Activated CD4-positive, alpha-beta memory T cell treated with anti-CD3 and anti-CD28 coated beads, Interleukin-2, amount 10 ng/mL, durations not matched to agents 7 days and 5 days (primary cell): ENCODE data around the gene IGLL1. TPM values are rescaled to one million over a fixed set of nuclear protein-coding genes. Genes with fewer than 3 reads are reported as not detected.

ENCODE experiments used
- CTCF ChIA-PET: fragments of 350-600 bp; sonication (Branson Sonifier 250); formaldehyde crosslinking; loops from one replicate; lab custom pipeline; 2021; ENCODE audit warnings: antibody characterized with exemption, inconsistent platforms; lab: Charles Lee
- POLR2A ChIA-PET: fragments of 350-600 bp; sonication (Branson Sonifier 250); formaldehyde crosslinking; loops from one replicate; lab custom pipeline; 2021; ENCODE audit warnings: antibody characterized with exemption; lab: Charles Lee
- DNase-seq: peaks from one replicate; pipeline ENCODE4 v3.0.0-alpha.2; 2020
- H3K27ac Mint-ChIP-seq: one replicate; pipeline ENCODE4 v1.8.0; 2021; ENCODE audit warnings: mild to moderate bottlenecking, mixed read lengths
- H3K27me3 Mint-ChIP-seq: one replicate; pipeline ENCODE4 v1.8.0; 2021; ENCODE audit warnings: mixed read lengths
- H3K36me3 Mint-ChIP-seq: one replicate; pipeline ENCODE4 v1.8.0; 2021; ENCODE audit warnings: low read depth, mixed read lengths
- H3K4me1 Mint-ChIP-seq: one replicate; pipeline ENCODE4 v1.8.0; 2021; ENCODE audit warnings: mixed read lengths
- H3K4me3 Mint-ChIP-seq: one replicate; pipeline ENCODE4 v1.8.0; 2021; ENCODE audit warnings: mild to moderate bottlenecking, mixed read lengths
- H3K9me3 Mint-ChIP-seq: one replicate; pipeline ENCODE4 v1.8.0; 2021; ENCODE audit warnings: mixed read lengths
- total RNA-seq, 2 experiments: library from RNA; stranded (reverse); gene quantifications; one replicate each; pipeline ENCODE4 v1.2.3, GENCODE V29; 2021

IGLL1 gene
- total RNA-seq, 2 experiments from 2014 or later = 2.2 to 2.3 TPM

DNA sequence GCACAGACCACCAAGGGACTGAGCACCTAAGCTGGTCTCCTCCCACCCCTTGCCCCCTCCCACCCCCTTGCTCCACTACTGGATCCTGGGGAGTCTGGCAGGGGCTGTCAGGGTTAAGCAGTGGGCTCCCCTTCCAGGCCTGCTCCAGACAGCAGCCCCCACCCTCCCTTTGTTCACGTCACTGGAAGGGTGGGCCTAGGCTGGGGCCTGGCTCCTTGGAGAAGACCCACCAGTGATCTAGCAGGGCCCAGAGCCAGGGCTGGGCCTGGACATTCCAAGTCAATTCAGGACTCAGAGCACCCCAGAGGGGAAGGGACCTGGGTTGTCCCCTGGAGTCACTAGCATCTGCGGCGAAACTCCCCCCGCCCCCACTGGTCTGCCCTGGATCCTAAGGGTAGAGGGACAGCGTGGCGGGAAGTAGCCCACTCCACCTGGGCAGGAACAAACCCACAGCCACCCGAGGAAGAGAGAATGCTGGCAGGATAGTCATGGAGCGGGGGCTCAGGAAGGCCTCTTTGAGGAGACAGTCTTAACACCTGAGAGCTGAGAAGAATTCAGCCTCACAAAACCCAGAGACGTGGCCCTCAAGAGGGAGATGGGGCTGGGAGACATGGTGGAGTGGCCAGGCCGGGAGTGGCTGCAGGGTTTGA lies 45.8 kb downstream of the IGLL1 start:
- H3K27ac Mint-ChIP-seq = no peak overlapping the region
- H3K9me3 Mint-ChIP-seq = no peaks in the 10 kb centered on the region
- no peaks in the 10 kb centered on the region for H3K36me3 Mint-ChIP-seq
- DNase-seq = no peak
- H3K4me3 Mint-ChIP-seq = no peak overlapping the region
- H3K27me3 Mint-ChIP-seq = peaks cover 3% of the 10 kb centered on the region
- ChIA-PET CTCF (no interaction called here), POLR2A (no interaction called here)
- peaks cover 5% of the 10 kb centered on the region for H3K4me1 Mint-ChIP-seq

DNA sequence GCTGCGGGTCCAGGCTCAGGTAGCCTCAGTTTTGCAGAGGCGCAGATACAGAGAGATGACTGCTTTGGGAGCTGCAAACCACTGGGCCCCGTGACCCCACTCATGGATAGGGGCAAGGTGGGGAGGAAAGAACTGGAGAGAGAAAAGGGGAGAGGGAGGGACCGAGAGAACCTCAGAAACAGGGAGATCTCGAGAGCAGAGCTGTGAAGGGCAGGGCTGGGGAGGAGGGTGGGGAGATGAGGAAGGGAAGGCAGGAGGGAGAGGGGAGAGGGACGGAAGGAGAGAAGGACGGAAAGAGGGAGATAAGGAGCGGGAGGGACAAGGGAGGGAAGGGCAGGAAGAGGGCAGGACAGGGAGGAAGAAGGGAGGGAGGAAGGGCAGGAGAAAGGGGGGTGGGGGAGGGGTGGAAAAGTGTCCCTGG lies 46.3 kb downstream of the IGLL1 start:
- Mint-ChIP-seq H3K9me3 (no peaks in the 10 kb centered on the region), H3K27me3 (peaks cover 5% of the 10 kb centered on the region), H3K27ac (no peak overlapping the region), H3K36me3 (no peaks in the 10 kb centered on the region), H3K4me1 (no peaks in the 10 kb centered on the region), H3K4me3 (no peak overlapping the region)
- CTCF ChIA-PET = no interaction called here
- DNase-seq = no peak
- POLR2A ChIA-PET = no interaction called here

DNA sequence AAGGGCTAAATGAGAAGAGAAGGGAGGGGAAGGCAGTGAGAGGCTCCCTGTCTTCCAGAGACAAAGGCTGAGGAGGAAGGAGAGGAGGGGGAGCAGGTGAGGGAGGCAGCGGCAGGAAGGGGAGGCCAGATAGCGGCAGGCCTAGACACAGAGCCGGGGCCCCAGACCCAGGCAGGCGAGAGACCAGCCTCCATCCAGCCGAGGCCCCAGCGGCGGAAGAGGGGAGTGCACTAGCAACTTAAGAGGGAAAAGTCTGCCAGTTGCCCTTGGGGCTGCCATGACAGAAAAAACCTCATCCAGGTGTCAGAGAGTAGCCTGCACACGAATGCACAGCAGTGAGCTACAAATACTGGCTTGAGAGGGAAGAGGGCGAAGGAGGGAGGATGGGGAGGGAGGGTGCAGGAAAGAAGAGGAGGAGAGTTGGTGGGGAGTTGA lies 46.7 kb downstream of the IGLL1 start:
- Mint-ChIP-seq H3K27me3 (peaks cover 5% of the 10 kb centered on the region), H3K27ac (no peak overlapping the region), H3K36me3 (no peaks in the 10 kb centered on the region), H3K4me3 (no peak overlapping the region), H3K9me3 (no peaks in the 10 kb centered on the region), H3K4me1 (no peaks in the 10 kb centered on the region)
- CTCF ChIA-PET = no interaction called here
- POLR2A ChIA-PET = no interaction called here
- no peak for DNase-seq

DNA sequence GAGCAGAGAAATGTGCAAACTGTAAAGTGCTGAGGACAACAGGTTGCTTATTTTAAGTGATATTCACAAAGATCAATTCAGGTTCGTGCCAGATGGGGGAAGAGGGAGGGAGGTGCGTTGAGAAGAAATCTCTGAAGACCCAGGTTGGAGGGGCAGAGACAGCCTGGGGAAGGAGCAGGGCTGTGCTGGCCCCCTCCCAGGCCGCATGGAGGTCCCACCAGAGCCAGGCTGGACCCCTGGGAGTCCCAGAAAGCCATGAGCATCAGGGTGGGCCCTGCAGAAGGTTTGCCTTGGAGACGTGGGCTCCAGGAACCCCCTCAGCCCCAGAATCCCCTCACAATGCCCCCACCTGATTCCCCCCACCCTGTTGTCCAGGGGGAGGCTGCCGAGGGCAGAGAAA lies 47.4 kb downstream of the IGLL1 start:
- DNase-seq = no peak
- H3K4me3 Mint-ChIP-seq = no peak overlapping the region
- no peak overlapping the region for H3K27ac Mint-ChIP-seq
- no peaks in the 10 kb centered on the region for H3K9me3 Mint-ChIP-seq
- H3K4me1 Mint-ChIP-seq = no peaks in the 10 kb centered on the region
- ChIA-PET CTCF (no interaction called here), POLR2A (no interaction called here)
- H3K36me3 Mint-ChIP-seq = no peaks in the 10 kb centered on the region
- H3K27me3 Mint-ChIP-seq = peaks cover 5% of the 10 kb centered on the region

DNA sequence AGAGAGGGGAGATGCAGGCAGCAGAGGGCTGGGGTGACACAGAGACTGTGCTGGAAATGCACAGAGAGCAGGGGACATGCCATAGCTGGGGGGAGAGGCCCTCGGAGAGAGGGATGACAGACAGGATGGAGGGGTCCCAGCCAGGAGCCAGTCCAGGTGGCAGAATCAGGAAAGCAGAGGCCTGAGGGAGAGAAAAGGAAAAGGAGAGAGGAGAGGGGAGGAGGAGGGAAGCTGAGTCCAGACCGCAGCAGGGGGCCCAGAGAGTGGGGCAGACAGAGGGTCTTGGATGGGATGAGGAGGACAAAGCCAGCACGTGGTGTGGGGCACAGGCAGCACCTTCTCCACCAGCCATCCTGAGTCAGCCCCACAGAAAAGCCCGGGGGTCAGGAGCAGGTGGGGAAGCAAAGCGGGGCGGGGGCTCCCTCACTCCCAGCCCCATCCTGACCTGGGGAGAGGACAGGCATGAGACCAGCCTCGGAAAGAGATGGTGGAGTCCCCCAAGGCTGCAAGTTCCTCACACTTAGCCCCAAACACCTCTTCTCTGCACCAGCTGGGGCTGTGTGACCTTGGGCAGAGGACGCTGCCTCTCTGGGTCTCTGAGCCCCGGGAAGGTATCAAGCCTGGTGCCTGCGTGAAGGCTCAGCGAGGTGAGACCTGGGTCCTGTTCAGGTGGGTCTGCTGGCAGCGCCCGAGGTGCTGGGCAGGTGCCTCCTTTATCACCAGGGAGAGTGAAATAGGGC lies 48.0 kb downstream of the IGLL1 start:
- no peaks in the 10 kb centered on the region for H3K4me1 Mint-ChIP-seq
- H3K9me3 Mint-ChIP-seq = no peaks in the 10 kb centered on the region
- DNase-seq = no peak
- H3K36me3 Mint-ChIP-seq = no peaks in the 10 kb centered on the region
- H3K27ac Mint-ChIP-seq = no peak overlapping the region
- no peak overlapping the region for H3K4me3 Mint-ChIP-seq
- ChIA-PET POLR2A (no interaction called here), CTCF (no interaction called here)
- H3K27me3 Mint-ChIP-seq = peaks cover 5% of the 10 kb centered on the region

DNA sequence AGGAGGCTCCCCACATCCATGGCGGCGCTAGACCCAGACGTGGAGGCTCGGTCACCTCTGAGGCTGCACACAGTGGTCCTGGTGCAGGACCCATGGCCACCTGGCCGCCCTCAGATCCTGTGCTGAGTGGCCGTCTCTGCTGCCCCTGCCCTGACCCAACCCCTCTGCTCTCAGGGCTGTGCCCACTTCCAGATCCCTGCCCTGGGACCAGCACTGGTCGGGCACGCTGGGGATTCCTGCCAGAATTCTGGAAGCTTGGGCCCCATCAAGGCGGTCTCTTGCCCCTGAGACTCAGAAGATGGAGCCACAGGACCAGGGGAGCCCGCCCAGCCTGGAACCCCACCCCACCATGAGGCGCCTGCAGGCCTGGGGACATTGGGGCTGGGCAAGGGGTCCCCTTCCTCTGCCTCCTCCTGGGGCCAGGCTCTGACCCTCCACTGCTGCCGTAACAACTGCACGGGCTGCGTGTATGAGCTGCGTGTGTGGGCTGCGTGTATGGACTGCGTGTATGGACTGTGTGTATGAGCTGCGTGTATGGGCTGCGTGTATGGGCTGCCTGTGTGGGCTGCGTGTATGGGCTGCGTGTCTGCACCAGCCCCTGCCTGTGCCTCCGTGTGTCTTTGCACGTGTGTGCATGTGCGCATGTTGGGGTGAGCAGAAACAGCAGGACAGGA lies 48.7 kb downstream of the IGLL1 start:
- Mint-ChIP-seq H3K9me3 (no peaks in the 10 kb centered on the region), H3K27ac (no peak overlapping the region), H3K36me3 (no peaks in the 10 kb centered on the region), H3K27me3 (peaks cover 5% of the 10 kb centered on the region), H3K4me1 (no peaks in the 10 kb centered on the region), H3K4me3 (no peak overlapping the region)
- ChIA-PET CTCF (no interaction called here), POLR2A (no interaction called here)
- DNase-seq = no peak

DNA sequence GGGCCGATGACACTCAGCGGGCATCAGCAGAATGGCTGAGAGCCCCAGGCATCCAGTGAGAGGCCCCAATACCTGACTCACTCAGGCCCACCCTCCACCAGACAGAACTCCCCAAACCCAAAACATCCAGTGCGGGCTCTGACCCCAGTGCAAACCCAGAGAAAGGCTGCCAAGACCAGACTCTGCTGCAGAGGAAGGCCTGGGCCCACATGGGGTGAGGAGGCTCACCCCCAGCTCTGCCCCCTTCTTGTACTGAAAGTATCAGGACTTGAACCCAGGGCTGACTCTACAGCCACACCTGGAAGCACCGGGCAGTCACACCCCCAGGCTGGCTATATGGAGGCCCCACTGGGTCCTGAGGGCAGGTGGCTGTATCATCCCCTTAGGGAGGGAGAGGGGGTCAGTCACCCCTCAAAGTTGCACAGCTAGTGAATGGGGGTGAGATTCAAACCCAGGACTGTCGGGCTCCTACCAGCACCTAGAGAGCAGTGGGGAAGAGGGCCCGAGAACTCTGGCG lies 49.3 kb downstream of the IGLL1 start:
- Mint-ChIP-seq H3K4me3 (no peak overlapping the region), H3K4me1 (no peaks in the 10 kb centered on the region), H3K27ac (no peak overlapping the region), H3K36me3 (no peaks in the 10 kb centered on the region), H3K27me3 (peaks cover 5% of the 10 kb centered on the region), H3K9me3 (no peaks in the 10 kb centered on the region)
- POLR2A ChIA-PET = interaction anchor here (0.6 kb wide), 1 partner anchor 45 kb away, joined by 3 read pairs; no protein-coding TSS in a partner anchor
- DNase-seq = no peak
- CTCF ChIA-PET = no interaction called here

DNA sequence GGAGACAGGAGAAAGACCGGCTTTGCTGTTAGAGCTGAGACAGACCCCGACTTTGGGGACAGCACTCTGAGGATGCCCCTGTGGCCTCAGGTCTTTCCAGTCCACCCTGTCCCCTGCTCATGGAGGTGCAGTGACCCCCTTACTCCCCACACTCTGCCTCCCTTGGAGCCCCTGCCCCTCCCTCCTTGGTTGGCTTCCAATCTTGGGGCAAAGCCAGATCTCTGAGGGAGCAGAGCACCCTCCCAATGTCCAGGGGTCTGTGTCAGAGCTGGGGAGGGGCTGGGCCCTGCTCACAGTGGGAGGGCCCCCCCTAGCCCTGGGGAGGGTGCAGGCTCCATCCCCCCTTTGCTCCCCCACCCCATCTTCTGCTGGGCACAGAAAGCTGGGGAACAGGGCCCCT lies 50.0 kb downstream of the IGLL1 start:
- DNase-seq = no peak
- ChIA-PET CTCF (no interaction called here), POLR2A (interaction anchor here (0.6 kb wide), 1 partner anchor 44 kb away, joined by 3 read pairs; no protein-coding TSS in a partner anchor)
- Mint-ChIP-seq H3K4me1 (no peaks in the 10 kb centered on the region), H3K4me3 (no peak overlapping the region), H3K9me3 (no peaks in the 10 kb centered on the region), H3K27me3 (peaks cover 5% of the 10 kb centered on the region), H3K27ac (no peak overlapping the region), H3K36me3 (no peaks in the 10 kb centered on the region)

DNA sequence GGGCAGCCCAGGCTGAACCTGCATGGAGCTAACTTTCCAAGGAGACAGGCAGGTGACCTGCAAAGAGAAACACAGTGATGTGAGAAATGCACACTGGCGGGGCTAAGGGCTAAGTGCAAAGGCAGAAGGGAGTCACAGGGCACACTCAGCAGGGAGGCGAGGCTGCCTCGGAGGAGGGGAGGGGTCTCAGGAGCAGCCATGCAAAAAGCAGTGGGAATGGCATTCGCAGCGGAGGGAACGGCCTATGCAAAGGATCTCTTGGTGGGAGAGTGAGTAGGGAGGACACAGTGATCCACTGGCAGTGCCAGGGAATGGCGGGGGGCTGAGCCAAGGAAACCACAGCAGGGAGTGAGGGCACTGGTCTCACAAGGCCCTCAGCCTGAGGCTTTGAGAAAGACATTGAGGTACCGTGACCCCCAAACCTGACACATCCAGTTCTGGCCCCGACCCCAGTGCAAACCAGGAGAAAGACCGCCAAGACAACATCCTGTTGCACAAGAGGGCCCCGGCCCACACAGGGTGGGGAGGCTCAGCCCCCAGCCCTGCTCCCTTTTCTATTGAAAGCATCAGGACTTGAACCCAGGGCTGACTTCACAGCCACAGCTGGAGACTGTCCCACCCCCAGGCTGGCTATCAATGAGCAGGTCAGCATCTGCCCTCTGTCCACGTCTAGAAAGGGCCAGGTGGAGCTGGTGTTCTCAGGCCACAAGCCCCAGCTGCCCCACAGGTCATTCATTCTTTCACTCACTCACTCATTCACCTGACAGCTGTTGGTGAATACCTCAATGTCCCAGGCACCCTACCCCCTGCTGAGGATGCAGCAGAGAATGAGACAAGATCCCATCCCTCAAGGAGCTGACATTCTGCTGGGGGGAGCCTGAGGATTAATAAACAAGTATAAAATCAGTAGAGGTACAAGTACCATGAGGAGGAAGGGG lies 50.7 kb downstream of the IGLL1 start:
- no peaks in the 10 kb centered on the region for H3K9me3 Mint-ChIP-seq
- H3K36me3 Mint-ChIP-seq = no peaks in the 10 kb centered on the region
- peaks cover 5% of the 10 kb centered on the region for H3K27me3 Mint-ChIP-seq
- ChIA-PET CTCF (no interaction called here), POLR2A (no interaction called here)
- DNase-seq = no peak
- H3K4me1 Mint-ChIP-seq = no peaks in the 10 kb centered on the region
- H3K4me3 Mint-ChIP-seq = no peak overlapping the region
- no peak overlapping the region for H3K27ac Mint-ChIP-seq

DNA sequence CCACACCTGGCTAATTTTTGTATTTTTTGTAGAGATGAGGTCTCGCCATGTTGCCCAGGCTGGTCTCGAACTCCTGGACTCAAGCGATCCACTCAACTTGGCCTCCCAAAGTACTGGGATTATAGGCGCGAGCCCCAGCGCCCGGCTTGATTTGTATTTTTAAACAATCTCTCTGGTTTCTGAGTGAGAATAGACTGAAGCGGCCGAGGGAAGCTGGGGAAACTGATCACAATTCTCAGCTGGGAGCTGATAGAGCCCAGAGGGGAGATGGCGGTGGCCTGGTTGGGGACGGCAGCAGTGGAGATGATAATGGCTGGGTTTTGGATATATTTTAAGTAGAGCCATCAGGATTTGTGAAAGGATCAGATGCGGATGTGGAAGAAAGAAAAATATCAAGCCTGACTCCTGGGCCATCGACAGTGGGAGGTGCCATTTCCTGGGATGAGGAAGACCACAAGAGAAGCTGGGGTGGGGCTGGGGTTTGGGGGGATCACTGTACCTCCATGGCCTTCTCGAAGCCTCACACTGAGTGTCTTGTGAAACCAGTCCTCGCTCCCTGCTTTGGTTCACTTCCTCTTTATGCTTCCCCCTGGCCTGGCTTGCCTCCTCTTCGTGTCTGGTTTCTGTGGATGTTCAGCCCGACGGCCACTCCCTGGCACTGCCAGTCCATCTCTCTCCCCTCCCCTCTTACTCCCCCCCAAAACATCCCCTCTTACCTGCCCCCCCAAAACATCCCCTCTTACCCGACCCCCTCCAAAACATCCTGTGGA lies 51.9 kb downstream of the IGLL1 start:
- Mint-ChIP-seq H3K4me1 (no peaks in the 10 kb centered on the region), H3K9me3 (no peaks in the 10 kb centered on the region), H3K4me3 (no peak overlapping the region), H3K36me3 (no peaks in the 10 kb centered on the region), H3K27ac (no peak overlapping the region), H3K27me3 (peaks cover 10% of the 10 kb centered on the region)
- DNase-seq = no peak
- CTCF ChIA-PET = no interaction called here
- POLR2A ChIA-PET = no interaction called here

DNA sequence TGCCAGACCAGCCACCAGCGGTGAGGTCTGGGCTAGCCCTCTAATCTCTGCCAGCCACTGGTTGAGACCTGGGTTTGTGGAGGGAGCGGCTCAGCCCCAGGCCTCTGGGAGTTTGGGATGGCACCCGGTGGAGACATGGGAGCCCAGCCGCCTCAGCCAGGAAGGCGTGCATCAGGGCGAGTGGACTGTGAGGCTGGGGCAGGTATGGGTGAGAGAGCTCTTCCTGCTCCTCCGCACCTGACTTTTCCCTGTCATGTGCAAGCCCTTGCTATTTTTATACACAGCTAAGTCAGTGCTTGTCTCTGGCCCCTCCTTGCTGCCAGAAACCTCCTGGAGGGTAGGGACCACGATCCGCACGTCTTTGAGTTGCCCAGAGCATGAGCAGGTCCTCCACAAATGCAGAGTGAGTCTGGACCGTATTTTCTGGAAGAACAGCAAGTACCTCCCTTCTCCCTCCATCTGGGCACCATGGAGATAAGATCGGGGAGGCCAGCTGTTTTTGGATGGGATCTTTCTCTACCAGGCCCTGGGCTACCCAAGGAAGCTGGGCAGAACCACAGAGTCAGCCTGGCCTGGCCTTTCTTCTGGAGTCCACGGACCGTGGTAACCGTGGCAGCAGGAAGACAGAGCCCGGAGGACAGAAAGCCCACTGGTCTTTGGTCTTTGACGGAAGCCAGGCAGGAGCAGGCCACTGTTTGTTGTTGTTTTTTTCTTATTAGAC lies 53.3 kb downstream of the IGLL1 start:
- POLR2A ChIA-PET = no interaction called here
- Mint-ChIP-seq H3K27ac (no peak overlapping the region), H3K9me3 (no peaks in the 10 kb centered on the region), H3K4me3 (no peak overlapping the region), H3K36me3 (no peaks in the 10 kb centered on the region), H3K4me1 (no peaks in the 10 kb centered on the region), H3K27me3 (peaks cover 15% of the 10 kb centered on the region)
- DNase-seq = no peak
- CTCF ChIA-PET = no interaction called here
